IMR-90 (cell line): ENCODE measurements around the gene MAVS. TPM values are rescaled to one million over a fixed set of nuclear protein-coding genes. Genes with fewer than 3 reads are reported as not detected.
A peak's percentile ranks its signal among the peaks of the same experiment; 100 is the strongest.

ENCODE experiments used
- ATAC-seq: fragments of 200-7000 bp; cut with Tn5 transposase; 2 replicates; pipeline ENCODE4 v1.9.1; 2020; ENCODE audit warnings: low read depth, mild to moderate bottlenecking, moderate library complexity
- BruUV-seq: library from RNA; stranded (reverse); fragments of 400-500 nt; replicated peaks from 2 replicates; lab custom pipeline; 2021; lab: Mats Ljungman, UMichigan
- CTCF ChIA-PET: fragments of 300-600 bp; formaldehyde crosslinking; extraction: SDS; loops from one replicate; lab custom pipeline; 2021; ENCODE audit warnings: antibody characterized with exemption; lab: Yijun Ruan, JAX
- POLR2A ChIA-PET: fragments of 300-600 bp; sonication (Branson Sonifier 250); formaldehyde crosslinking; loops from one replicate; lab custom pipeline; 2022; ENCODE audit warnings: antibody characterized with exemption; ENCODE audit not compliant: unreplicated experiment; lab: Charles Lee
- DNase-seq: peaks from one replicate; pipeline ENCODE4 v3.0.0; 2013
- H2AFZ ChIP-seq: replicated peaks from 2 replicates; pipeline ENCODE3; 2013; ENCODE audit warnings: low read length, mild to moderate bottlenecking; ENCODE audit not compliant: poor library complexity
- H2AK5ac ChIP-seq: 2 replicates; pipeline ENCODE4 v1.6.1; 2013; ENCODE audit warnings: low read depth, low read length, inconsistent platforms
- H2AK9ac ChIP-seq: replicated peaks from 2 replicates; pipeline ENCODE3; 2013; ENCODE audit warnings: mild to moderate bottlenecking, low read depth, low read length, moderate library complexity; ENCODE audit not compliant: poor library complexity
- H2BK120ac ChIP-seq: 2 replicates; pipeline ENCODE4 v1.6.1; 2013; ENCODE audit warnings: low read depth, low read length, inconsistent platforms
- H2BK15ac ChIP-seq: 3 replicates; pipeline ENCODE4 v1.6.1; 2013; ENCODE audit warnings: low read depth, low read length, inconsistent platforms
- H2BK20ac ChIP-seq: 2 replicates; pipeline ENCODE4 v1.6.1; 2013; ENCODE audit warnings: low read depth, mild to moderate bottlenecking, inconsistent platforms, low read length, moderate library complexity
- H2BK5ac ChIP-seq: 2 replicates; pipeline ENCODE4 v1.6.1; 2013; ENCODE audit warnings: mild to moderate bottlenecking, low read depth, low read length, inconsistent platforms; ENCODE audit not compliant: poor library complexity, severe bottlenecking
- H3K14ac ChIP-seq: replicated peaks from 2 replicates; pipeline ENCODE4 v1.6.1; 2013; ENCODE audit warnings: low read depth, low read length, inconsistent platforms
- H3K18ac ChIP-seq: 2 replicates; pipeline ENCODE4 v1.6.1; 2013; ENCODE audit warnings: low read depth, low read length, control low read depth
- H3K23ac ChIP-seq: 2 replicates; pipeline ENCODE4 v1.6.1; 2013; ENCODE audit warnings: low read depth, low read length, inconsistent platforms
- H3K27ac ChIP-seq: 2 replicates; pipeline ENCODE4 v1.5.1; 2013; ENCODE audit warnings: mild to moderate bottlenecking, control low read depth, low read length; ENCODE audit not compliant: insufficient read depth
- H3K27me3 ChIP-seq: 2 replicates; pipeline ENCODE4 v1.6.1; 2013; ENCODE audit warnings: low read length; ENCODE audit not compliant: control insufficient read depth, insufficient read depth
- H3K36me3 ChIP-seq: 2 replicates; pipeline ENCODE4 v1.6.1; 2013; ENCODE audit warnings: low read length, mixed read lengths; ENCODE audit not compliant: control insufficient read depth, insufficient read depth
- H3K4ac ChIP-seq: 2 replicates; pipeline ENCODE4 v1.6.1; 2013; ENCODE audit warnings: low read depth, low read length, inconsistent platforms
- H3K4me1 ChIP-seq: 2 replicates; pipeline ENCODE4 v1.6.1; 2013; ENCODE audit warnings: low read length, mixed read lengths; ENCODE audit not compliant: control insufficient read depth, insufficient read depth
- H3K4me2 ChIP-seq: 2 replicates; pipeline ENCODE4 v1.6.1; 2013; ENCODE audit warnings: low read depth, mild to moderate bottlenecking, control low read depth, low read length, moderate library complexity
- H3K4me3 ChIP-seq: 2 replicates; pipeline ENCODE4 v1.5.1; 2013; ENCODE audit warnings: low read depth, mild to moderate bottlenecking, control low read depth, low read length, moderate library complexity; ENCODE audit not compliant: insufficient read depth
- H3K56ac ChIP-seq: 2 replicates; pipeline ENCODE4 v1.6.1; 2013; ENCODE audit warnings: low read length, inconsistent platforms; ENCODE audit not compliant: insufficient read depth; ENCODE audit errors: extremely low read depth
- H3K79me1 ChIP-seq, 2 experiments: 2 replicates each; pipeline ENCODE4 v1.6.1; 2013; ENCODE audit warnings: low read length in 2 of 2, inconsistent platforms in 1 of 2, low read depth in 1 of 2
- H3K9ac ChIP-seq: 2 replicates; pipeline ENCODE4 v1.6.1; 2013; ENCODE audit warnings: low read depth, low read length, control low read depth
- H3K9me1 ChIP-seq: 2 replicates; pipeline ENCODE4 v1.6.1; 2013; ENCODE audit warnings: low read length, inconsistent platforms; ENCODE audit not compliant: insufficient read depth
- H3K9me3 ChIP-seq: 2 replicates; pipeline ENCODE4 v1.6.1; 2013; ENCODE audit warnings: low read length; ENCODE audit not compliant: control insufficient read depth, insufficient read depth
- H4K20me1 ChIP-seq: 2 replicates; pipeline ENCODE4 v1.6.1; 2013; ENCODE audit warnings: low read length, inconsistent platforms; ENCODE audit not compliant: insufficient read depth
- H4K5ac ChIP-seq: 2 replicates; pipeline ENCODE4 v1.6.1; 2013; ENCODE audit warnings: mild to moderate bottlenecking, low read depth, low read length, control low read depth
- H4K8ac ChIP-seq, 2 experiments: 2 replicates each; pipeline ENCODE4 v1.6.1; 2013; ENCODE audit warnings: low read depth in 2 of 2, low read length in 2 of 2, control low read depth in 1 of 2, inconsistent platforms in 1 of 2
- H4K91ac ChIP-seq: 2 replicates; pipeline ENCODE4 v1.6.1; 2013; ENCODE audit warnings: low read depth, low read length, inconsistent platforms; ENCODE audit not compliant: insufficient read depth
- BHLHE40 ChIP-seq: fragments of 150-350 bp; IDR thresholded peaks from 2 replicates; pipeline ENCODE4 v1.6.1; 2016; ENCODE audit warnings: mild to moderate bottlenecking, low read depth, low read length
- CHD1 ChIP-seq: IDR thresholded peaks from 2 replicates; pipeline ENCODE4 v1.6.1; 2012; ENCODE audit warnings: low read depth, low read length, improper control_type of control experiment
- ELK1 ChIP-seq: fragments of 150-350 bp; IDR thresholded peaks from 2 replicates; pipeline ENCODE4 v1.6.1; 2016; ENCODE audit warnings: low read depth, mild to moderate bottlenecking, low read length, moderate library complexity, borderline replicate concordance
- FOS ChIP-seq: fragments of 150-350 bp; IDR thresholded peaks from 2 replicates; pipeline ENCODE4 v1.6.1; 2016; ENCODE audit warnings: low read depth, low read length
- MAFK ChIP-seq: IDR thresholded peaks from 2 replicates; pipeline ENCODE4 v1.6.1; 2012; ENCODE audit warnings: low read depth, low read length, improper control_type of control experiment
- MXI1 ChIP-seq: IDR thresholded peaks from 2 replicates; pipeline ENCODE4 v1.6.1; 2012; ENCODE audit warnings: low read depth, mild to moderate bottlenecking, low read length, moderate library complexity, borderline replicate concordance
- POLR2A ChIP-seq: IDR thresholded peaks from 2 replicates; pipeline ENCODE4 v1.6.1; 2012; ENCODE audit warnings: mild to moderate bottlenecking, low read depth, low read length
- RCOR1 ChIP-seq: IDR thresholded peaks from 2 replicates; pipeline ENCODE4 v1.6.1; 2012; ENCODE audit warnings: mild to moderate bottlenecking, low read length, improper control_type of control experiment; ENCODE audit not compliant: insufficient replicate concordance
- RFX5 ChIP-seq: IDR thresholded peaks from 2 replicates; pipeline ENCODE4 v1.8.0; 2012; ENCODE audit warnings: low read depth, mild to moderate bottlenecking, low read length, moderate library complexity
- SMC3 ChIP-seq: fragments of 150-350 bp; IDR thresholded peaks from 2 replicates; pipeline ENCODE4 v1.6.1; 2016; ENCODE audit warnings: low read depth, mild to moderate bottlenecking, antibody characterized with exemption, low read length, moderate library complexity
- USF2 ChIP-seq: fragments of 150-350 bp; IDR thresholded peaks from 2 replicates; pipeline ENCODE4 v1.6.1; 2017; ENCODE audit warnings: mild to moderate bottlenecking, antibody characterized with exemption, low read length, low read depth
- WGBS, 2 experiments: methylation state at CpG; one replicate each; pipeline versions ENCODE4 v1.1.5 to v1.1.7; 2013; ENCODE audit warnings: missing lambda C conversion rate in 2 of 2; ENCODE audit not compliant: insufficient read length in 1 of 2; ENCODE audit errors: extremely low coverage in 2 of 2; 5-methylcytosine and 5-hydroxymethylcytosine counted together
- dilution Hi-C: fragments of 300-500 bp; cut with HindIII; formaldehyde crosslinking; loops from one replicate; pipeline ENCODE4 v1.14.3; 2018; ENCODE audit warnings: low sequenced_read_pairs; ENCODE audit not compliant: unreplicated experiment
- in situ Hi-C: fragments of 300-500 bp; cut with MboI; formaldehyde crosslinking; loops from 3 replicates; pipeline ENCODE4 v1.14.3; 2019; ENCODE audit warnings: low sequenced_read_pairs, inconsistent platforms, mixed read lengths
- intact Hi-C: fragments of 100-400 bp; cut with micrococcal nuclease; formaldehyde crosslinking; loops from 2 replicates; pipeline ENCODE4 v1.10.0; 2022
- polyA plus RNA-seq, 3 experiments: library from polyadenylated mRNA; depleted of rRNA; stranded (reverse); fragments of >200 nt; gene quantifications; 2 replicates each; pipeline ENCODE4 v1.2.3, GENCODE V29; 2012; ENCODE audit warnings: low replicate concordance in 1 of 3
- total RNA-seq: library from RNA; depleted of rRNA; stranded (reverse); fragments of >200 nt; gene quantifications from 2 replicates; pipeline ENCODE4 v1.2.3, GENCODE V29; 2012

The MAVS gene
- total and polyA plus RNA-seq, 2 of the 4 experiments (the other 2 are of a cell fraction), result 10.4 to 15.6 TPM

GRCh38 chr20:3798373-3798768, 48.3 kb upstream of the MAVS start:
- Histone ChIP-seq H3K9me3 (no peaks in the 10 kb centered on the region), H3K27ac (peak overlapping the region; percentile 29; the same call in 1 of the 2 replicates), H2BK15ac (no peak overlapping the region; the same call in 2 of the 3 replicates), H4K8ac (peak overlapping the region in 1 of 2 experiments; percentile 44; a peak in 2 of 4 replicates), H3K4ac (peak overlapping the region; percentile 62), H2AK9ac (peak overlapping the region; percentile 55), H3K56ac (peak overlapping the region; percentile 56; the same call in 1 of the 2 replicates), H3K9me1 (peaks cover 24% of the 10 kb centered on the region), H3K79me1 (peaks cover 37 to 80% of the 10 kb centered on the region in 2 experiments), H3K14ac (peak overlapping the region; percentile 82), H3K4me2 (peak overlapping the region; percentile 76), H3K4me1 (peaks cover 26% of the 10 kb centered on the region), H4K20me1 (no peaks in the 10 kb centered on the region), H2BK5ac (peak overlapping the region; percentile 39), H4K5ac (no peak overlapping the region; the same call in 1 of the 2 replicates), H2AK5ac (peak overlapping the region; percentile 69; the same call in 1 of the 2 replicates), H3K4me3 (no peak overlapping the region), H2AFZ (no peak overlapping the region), H3K18ac (no peak overlapping the region), H3K9ac (peak overlapping the region; percentile 19; the same call in 1 of the 2 replicates), H2BK20ac (0 out of 2 replicates have a peak overlapping the region, but pooled peaks have one; percentile 66), H2BK120ac (peak overlapping the region; percentile 60), H3K36me3 (peaks cover 43% of the 10 kb centered on the region), H4K91ac (peak overlapping the region; percentile 29), H3K27me3 (no peaks in the 10 kb centered on the region), H3K23ac (0 out of 2 replicates have a peak overlapping the region, but pooled peaks have one; percentile 51)
- in situ Hi-C loops, result no loop called here
- no TSS peak for BruUV-seq
- ChIA-PET CTCF (no interaction called here), POLR2A (interaction anchor here (0.5 to 0.7 kb wide), 3 partner anchors 41 to 95 kb away, joined by 3 to 12 read pairs (median 7); no protein-coding TSS in a partner anchor)
- ATAC-seq, result no peak
- DNase-seq, result no peak
- intact Hi-C loops, result loop anchor here (2.0 kb wide), 1 partner anchor 14 kb away; no protein-coding TSS in a partner anchor
- no CpG with 5 or more reads among the region's 5 CpGs for WGBS, 2 experiments
- TF ChIP-seq CHD1, result no peak
- TF ChIP-seq USF2, result no peak
- no peak for TF ChIP-seq ELK1
- TF ChIP-seq SMC3, result no peak
- TF ChIP-seq FOS, result no peak
- TF ChIP-seq MAFK, result no peak
- TF ChIP-seq BHLHE40, result no peak
- TF ChIP-seq RCOR1, result no peak
- TF ChIP-seq RFX5, result no peak
- TF ChIP-seq MXI1, result no peak
- no peak for TF ChIP-seq POLR2A
- dilution Hi-C loops, result no loop called here
